SJSA1 (cell line): ENCODE measurements around the gene CDR2. TPM values are rescaled to one million over a fixed set of nuclear protein-coding genes. Genes with fewer than 3 reads are reported as not detected.
A peak's percentile ranks its signal among the peaks of the same experiment; 100 is the strongest.

Experiments
- DNase-seq, 2 experiments: peaks; one replicate each; pipeline ENCODE4 v3.0.0-alpha.2; 2015 to 2020; ENCODE audit warnings: low spot score in 2 of 2, low read depth in 1 of 2
- H3K27ac ChIP-seq: fragments of 250-450 bp; sonication (Bioruptor Pico); 2 replicates; pipeline ENCODE4 v1.5.1; 2020; ENCODE audit warnings: mild to moderate bottlenecking, moderate library complexity
- H3K27me3 ChIP-seq: fragments of 250-450 bp; sonication (Bioruptor Pico); replicated peaks from 2 replicates; pipeline ENCODE4 v1.5.1; 2020; ENCODE audit warnings: mild to moderate bottlenecking, moderate library complexity
- H3K36me3 ChIP-seq: fragments of 250-450 bp; sonication (Bioruptor Pico); 2 replicates; pipeline ENCODE4 v1.5.1; 2020; ENCODE audit warnings: mild to moderate bottlenecking
- H3K4me1 ChIP-seq: fragments of 250-450 bp; sonication (Bioruptor Pico); replicated peaks from 2 replicates; pipeline ENCODE4 v1.6.1; 2021; ENCODE audit warnings: mild to moderate bottlenecking
- H3K4me3 ChIP-seq: fragments of 250-450 bp; sonication (Bioruptor Pico); 2 replicates; pipeline ENCODE4 v1.5.1; 2020; ENCODE audit warnings: mild to moderate bottlenecking
- H3K9me3 ChIP-seq: fragments of 250-450 bp; sonication (Bioruptor Pico); replicated peaks from 2 replicates; pipeline ENCODE4 v1.5.1; 2020; ENCODE audit warnings: mild to moderate bottlenecking
- total RNA-seq: library from RNA; depleted of rRNA; stranded (reverse); fragments of >200 nt; shearing (Covaris generic); gene quantifications from 2 replicates; pipeline ENCODE4 v1.2.3, GENCODE V29; 2014

Gene CDR2
- total RNA-seq, 1 experiment from 2014 or later, result 32.0 TPM

DNA sequence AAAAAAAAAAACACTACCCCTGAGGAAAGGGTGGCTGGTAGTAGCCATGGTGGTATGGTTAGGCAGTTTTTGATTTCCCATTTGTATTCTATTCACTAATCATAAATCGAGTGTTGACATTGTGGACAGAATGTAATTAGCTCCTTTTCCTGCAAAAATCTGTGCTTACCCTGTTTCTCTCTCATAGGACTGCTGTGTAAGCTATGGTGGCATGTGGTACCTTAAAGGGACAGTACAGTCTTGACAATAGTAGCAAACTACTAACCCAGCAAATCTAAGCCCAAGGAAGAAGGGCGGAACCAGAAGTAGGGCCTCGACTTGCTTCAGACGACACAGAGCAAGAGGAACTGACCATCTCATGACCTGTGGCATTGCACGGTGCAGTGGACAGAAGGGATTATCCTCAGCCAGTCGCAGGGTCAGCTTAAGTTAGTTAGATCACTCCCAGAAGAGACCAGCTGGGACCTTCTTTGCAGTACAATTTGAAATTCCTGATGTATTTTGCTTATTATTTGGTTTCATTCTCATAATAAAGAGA lies 40.9 kb downstream of the CDR2 start:
- DNase-seq, result no peak
- H3K36me3 ChIP-seq, result peaks cover 58% of the 10 kb centered on the region

DNA sequence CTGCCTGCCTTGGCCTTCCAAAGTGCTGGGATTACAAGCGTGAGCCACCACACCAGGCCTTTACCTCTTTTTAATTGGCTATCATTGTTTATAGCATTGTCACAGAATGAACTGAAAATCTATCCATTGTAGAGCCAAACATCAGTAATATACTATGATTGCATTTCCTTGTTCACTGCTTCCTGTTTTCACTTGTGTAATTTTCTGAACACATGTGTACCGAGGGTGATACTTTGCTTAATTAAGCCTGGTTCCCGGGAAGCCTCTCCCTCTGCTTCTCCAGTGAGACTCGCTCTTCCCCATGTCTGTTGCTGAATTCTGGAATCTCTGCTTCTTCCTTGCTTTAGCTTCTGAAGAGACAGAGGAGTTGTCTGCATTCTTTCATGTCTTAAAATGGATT lies 44.1 kb downstream of the CDR2 start:
- Histone ChIP-seq H3K9me3 (no peaks in the 10 kb centered on the region), H3K4me3 (no peak overlapping the region), H3K27ac (no peak overlapping the region), H3K36me3 (peaks cover 69% of the 10 kb centered on the region), H3K27me3 (no peaks in the 10 kb centered on the region), H3K4me1 (no peaks in the 10 kb centered on the region)
- DNase-seq, result no peak

More for the DNA sequence above, 40.9 kb downstream of the CDR2 start:
- no peaks in the 10 kb centered on the region for H3K27me3 ChIP-seq
- no peaks in the 10 kb centered on the region for H3K4me1 ChIP-seq
- H3K4me3 ChIP-seq, result no peak overlapping the region
- no peak overlapping the region for H3K27ac ChIP-seq
- H3K9me3 ChIP-seq, result peaks cover 3% of the 10 kb centered on the region; the same call in 1 of the 2 replicates

DNA sequence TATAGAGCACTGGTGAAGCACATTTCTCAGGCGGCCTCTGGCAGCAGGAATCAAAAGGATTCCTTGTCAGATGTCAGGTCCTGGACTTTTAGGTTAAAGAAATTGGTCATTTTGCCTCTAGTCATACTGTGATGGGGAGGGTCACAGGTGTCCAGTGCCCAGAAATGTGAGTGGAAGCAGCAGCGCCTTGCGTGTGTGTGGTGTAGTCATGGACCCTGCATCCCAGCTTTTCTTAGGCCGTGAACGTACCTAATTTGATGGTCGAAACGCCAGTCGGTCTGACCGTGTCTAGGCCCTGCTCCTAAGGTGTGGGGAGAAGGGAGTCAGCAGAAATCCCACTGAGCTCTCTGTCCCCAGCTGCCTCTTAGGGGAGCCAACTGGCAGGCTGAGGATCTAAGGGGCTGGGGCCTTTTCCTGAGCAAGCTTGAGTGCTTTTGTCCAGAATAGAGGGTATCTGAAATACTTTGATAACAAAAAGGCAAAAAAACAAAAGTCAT lies 45.2 kb downstream of the CDR2 start:
- Histone ChIP-seq H3K27me3 (no peaks in the 10 kb centered on the region), H3K36me3 (peaks cover 66% of the 10 kb centered on the region), H3K4me3 (no peak overlapping the region), H3K27ac (no peak overlapping the region), H3K9me3 (no peaks in the 10 kb centered on the region), H3K4me1 (no peaks in the 10 kb centered on the region)
- no peak for DNase-seq

DNA sequence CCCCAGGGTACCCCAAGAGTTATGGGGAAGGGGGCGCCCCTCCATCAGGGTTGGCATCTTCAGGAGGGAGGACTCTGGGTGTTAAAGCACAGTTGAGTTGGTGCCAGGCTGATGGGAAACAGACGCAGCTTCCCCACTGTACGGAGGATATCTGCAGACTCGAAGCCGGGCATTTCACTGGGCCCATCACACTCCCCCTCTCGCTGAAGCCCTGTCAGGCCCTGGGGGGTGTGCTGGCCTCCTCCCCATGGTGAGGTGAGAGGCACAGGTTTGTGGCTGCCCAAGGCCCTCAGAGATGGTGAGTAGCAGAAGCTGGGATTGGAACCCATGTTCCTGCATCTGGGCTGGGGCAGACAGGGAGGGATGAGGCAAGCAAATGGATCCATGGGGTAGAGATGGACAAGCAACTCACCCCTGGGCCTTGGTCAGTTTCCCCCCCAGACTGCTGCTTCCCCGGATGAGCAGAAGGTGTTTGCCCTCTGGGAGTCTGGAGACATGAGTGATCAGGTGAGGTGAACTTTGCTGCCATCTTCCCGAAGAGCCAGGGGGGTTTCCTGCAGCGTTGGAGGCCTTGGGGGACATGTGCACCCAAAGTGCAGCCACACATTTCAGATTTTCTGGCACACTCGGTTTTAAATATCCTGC lies 46.2 kb downstream of the CDR2 start:
- no peak overlapping the region for H3K4me3 ChIP-seq

DNA sequence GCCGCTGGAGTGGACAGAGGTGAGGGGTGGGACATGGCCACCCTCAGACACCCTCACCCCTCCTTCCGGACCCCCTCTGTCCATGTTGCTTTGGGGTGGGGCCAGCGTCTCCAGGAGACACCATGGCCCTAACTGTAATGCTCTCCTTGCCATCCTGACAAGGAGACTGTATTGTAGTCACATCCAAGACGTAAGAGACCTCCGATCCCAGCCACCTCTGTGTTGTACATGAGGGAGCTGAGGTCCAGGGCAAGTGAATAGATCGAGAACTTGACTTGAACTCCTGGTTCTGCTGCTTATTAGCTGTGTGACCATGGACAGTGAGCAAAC lies 47.0 kb downstream of the CDR2 start:
- H3K27me3 ChIP-seq, result no peaks in the 10 kb centered on the region
- H3K36me3 ChIP-seq, result peaks cover 63% of the 10 kb centered on the region
- DNase-seq, result no peak
- H3K4me3 ChIP-seq, result no peak overlapping the region
- no peaks in the 10 kb centered on the region for H3K4me1 ChIP-seq
- no peaks in the 10 kb centered on the region for H3K9me3 ChIP-seq
- H3K27ac ChIP-seq, result no peak overlapping the region

More for the DNA sequence above, 46.2 kb downstream of the CDR2 start:
- Histone ChIP-seq H3K27ac (no peak overlapping the region), H3K36me3 (peaks cover 61% of the 10 kb centered on the region), H3K9me3 (no peaks in the 10 kb centered on the region), H3K27me3 (no peaks in the 10 kb centered on the region), H3K4me1 (no peaks in the 10 kb centered on the region)
- no peak for DNase-seq

DNA sequence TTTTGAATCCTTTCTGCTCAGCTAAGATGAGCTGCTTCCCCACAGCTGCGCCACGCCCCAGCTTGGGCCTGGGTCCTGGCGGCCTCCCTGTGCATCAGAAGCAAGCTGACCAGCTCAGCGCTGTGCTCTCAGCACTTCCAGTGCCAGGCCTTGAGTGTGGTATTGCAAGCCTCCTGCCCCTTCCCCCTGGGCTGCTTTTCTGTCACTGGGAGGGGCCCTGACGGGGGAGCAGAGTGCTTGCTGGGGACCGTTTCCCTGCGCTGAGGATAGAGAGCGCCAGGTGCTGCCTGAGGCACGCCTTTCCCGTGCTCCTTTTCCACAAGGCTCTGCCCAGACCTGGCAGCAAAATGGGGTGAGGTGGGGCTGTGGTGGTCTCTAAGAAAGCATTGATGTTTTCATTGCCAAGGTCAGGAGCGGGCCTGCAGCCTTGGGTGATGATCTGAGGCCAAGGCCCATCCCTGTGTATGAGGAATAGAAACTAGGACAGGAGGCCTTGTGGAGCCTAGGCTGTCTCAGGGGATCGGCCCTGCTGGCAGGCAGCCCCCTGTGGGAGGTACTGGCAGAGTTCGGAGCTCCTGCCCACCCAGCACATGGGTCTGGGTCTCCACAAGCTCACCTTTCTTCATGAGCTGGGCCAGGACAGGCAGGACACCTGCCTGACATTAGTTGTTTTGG lies 47.5 kb downstream of the CDR2 start:
- peaks cover 62% of the 10 kb centered on the region for H3K36me3 ChIP-seq
- H3K4me1 ChIP-seq, result no peaks in the 10 kb centered on the region
- no peaks in the 10 kb centered on the region for H3K27me3 ChIP-seq
- no peaks in the 10 kb centered on the region for H3K9me3 ChIP-seq
- no peak overlapping the region for H3K4me3 ChIP-seq
- no peak for DNase-seq
- H3K27ac ChIP-seq, result no peak overlapping the region

DNA sequence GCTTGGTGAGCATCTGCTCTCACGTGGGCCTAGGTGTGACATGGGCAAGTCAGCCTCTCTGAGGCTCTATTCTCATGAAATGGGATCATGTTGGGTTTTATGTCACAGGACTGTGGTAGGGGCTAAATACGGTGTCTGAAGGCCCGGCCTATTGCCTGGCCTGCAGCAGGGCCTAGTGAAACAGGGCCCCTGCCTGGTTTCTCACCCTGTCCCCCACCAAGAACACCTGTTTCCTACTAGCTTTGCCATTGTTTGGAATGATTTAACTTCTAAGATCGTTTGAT lies 48.1 kb downstream of the CDR2 start:
- Histone ChIP-seq H3K27me3 (no peaks in the 10 kb centered on the region), H3K4me3 (no peak overlapping the region), H3K4me1 (no peaks in the 10 kb centered on the region), H3K9me3 (no peaks in the 10 kb centered on the region), H3K36me3 (peaks cover 62% of the 10 kb centered on the region), H3K27ac (no peak overlapping the region)
- no peak for DNase-seq

DNA sequence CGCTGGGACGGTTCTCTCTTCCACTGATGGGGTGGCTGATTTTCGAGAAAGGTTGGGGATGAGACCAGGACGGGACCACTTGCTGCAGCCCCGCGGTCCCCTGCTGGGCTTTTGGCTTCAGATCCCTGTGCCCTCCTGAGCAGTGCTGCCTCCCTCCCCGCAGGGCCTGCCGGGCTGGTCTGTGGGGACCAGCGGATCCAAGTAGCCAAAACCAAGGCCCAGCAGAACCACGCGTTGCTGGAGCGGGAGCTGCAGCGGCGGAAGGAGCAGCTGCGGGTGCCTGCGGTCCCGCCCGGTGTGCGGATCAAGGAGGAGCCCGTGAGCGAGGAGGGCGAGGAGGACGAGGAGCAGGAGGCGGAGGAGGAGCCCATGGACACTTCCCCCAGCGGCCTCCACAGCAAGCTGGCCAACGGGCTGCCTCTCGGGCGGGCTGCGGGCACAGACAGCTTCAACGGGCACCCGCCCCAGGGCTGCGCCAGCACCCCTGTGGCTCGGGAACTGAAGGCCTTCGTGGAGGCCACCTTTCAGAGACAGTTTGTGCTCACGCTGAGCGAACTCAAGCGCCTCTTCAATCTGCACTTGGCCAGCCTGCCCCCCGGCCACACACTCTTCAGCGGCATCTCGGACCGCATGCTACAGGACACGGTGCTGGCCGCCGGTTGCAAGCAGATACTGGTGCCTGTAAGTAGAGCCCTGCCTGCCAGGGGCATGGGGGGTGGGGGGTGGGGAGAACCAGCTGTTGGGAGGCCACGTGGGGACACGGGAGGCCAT lies 48.6 kb downstream of the CDR2 start:
- no peak overlapping the region for H3K27ac ChIP-seq

DNA sequence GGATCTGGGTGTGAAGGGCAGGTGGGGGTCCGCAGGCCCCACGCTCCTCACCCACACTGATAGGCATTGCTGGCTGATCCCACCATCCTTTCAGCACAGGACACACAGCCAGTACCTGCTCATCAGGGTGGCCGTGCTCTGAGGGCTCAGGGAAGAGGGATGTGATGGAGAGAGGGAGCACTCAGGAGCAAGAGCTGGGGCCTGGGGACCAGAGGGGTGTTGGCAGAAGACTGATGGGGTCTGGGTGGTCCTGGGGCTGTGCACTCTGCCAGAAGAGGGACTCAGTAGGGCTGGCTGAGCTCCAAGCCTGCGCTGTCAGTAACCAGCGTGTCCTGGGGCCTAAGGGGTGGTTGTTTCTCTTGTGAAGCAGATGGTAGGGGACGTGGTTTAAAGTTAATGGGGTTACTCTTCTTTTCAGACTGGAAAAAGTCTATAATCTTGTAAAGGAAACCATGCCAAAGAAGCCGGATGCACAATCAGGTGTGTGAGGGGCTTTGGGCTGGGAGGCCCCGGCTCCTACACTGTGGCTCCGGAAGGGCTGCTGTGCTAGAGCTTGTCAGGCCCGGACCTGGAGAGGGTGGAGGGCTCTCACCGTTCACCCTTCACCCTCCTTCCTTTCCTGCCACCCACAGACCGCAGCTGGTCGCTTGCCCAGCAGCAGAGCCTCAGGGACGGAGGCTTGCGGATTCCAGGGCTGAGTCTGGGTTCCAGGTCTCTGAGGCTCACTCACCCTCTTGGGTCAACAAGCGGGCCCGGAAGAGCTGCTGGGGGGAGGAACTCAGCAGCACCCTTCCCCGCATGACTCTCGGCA lies 49.4 kb downstream of the CDR2 start:
- peak in 1 of 2 experiments; percentile 34 for DNase-seq
- H3K36me3 ChIP-seq, result peaks cover 53% of the 10 kb centered on the region
- no peaks in the 10 kb centered on the region for H3K27me3 ChIP-seq
- no peaks in the 10 kb centered on the region for H3K4me1 ChIP-seq
- no peak overlapping the region for H3K4me3 ChIP-seq
- H3K27ac ChIP-seq, result no peak overlapping the region
- H3K9me3 ChIP-seq, result no peaks in the 10 kb centered on the region

More for the DNA sequence above, 48.6 kb downstream of the CDR2 start:
- peak in 1 of 2 experiments; percentile 43 for DNase-seq
- Histone ChIP-seq H3K4me3 (no peak overlapping the region), H3K9me3 (no peaks in the 10 kb centered on the region), H3K36me3 (peaks cover 59% of the 10 kb centered on the region), H3K4me1 (no peaks in the 10 kb centered on the region), H3K27me3 (no peaks in the 10 kb centered on the region)

DNA sequence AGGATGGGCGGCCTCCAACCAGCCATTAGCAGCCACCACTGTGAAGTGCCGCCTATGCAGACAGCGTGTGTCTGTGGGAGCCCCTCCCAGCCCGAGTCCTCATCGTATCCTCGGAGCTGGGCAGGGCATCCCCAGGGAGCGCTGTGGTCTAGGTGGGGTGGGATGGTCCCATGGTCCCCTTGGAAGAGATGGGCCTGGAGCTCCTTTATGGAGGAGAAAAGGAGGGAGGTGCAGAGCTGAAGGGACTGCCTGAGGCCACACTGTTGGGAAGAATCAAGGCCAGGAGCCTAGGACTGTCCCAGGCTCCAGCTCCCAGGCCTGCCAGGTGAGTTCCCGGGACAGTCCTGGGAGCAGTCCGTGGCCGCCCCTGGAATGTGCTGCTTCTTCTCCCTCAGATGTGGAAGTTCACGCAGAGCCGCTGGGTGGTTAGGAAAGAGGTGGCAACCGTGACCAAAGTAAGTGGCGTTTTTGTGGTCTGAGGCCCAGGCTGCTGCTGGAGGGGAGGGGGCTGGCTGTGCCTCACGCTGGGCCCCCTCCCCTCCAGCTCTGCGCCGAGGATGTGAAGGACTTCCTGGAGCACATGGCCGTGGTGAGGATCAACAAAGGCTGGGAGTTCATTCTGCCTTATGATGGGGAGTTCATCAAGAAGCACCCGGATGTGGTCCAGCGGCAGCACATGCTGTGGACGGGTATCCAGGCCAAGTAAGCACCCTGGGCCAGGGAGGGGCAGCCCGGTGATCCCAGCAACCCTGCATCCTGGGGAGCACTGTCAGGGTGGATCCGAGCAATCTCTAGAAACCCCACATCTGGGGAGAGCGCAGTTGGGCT lies 50.2 kb downstream of the CDR2 start:
- Histone ChIP-seq H3K27me3 (no peaks in the 10 kb centered on the region), H3K36me3 (peaks cover 53% of the 10 kb centered on the region), H3K4me1 (no peaks in the 10 kb centered on the region), H3K9me3 (no peaks in the 10 kb centered on the region), H3K4me3 (no peak overlapping the region), H3K27ac (no peak overlapping the region)
- DNase-seq, result peak in 1 of 2 experiments; percentile 39

DNA sequence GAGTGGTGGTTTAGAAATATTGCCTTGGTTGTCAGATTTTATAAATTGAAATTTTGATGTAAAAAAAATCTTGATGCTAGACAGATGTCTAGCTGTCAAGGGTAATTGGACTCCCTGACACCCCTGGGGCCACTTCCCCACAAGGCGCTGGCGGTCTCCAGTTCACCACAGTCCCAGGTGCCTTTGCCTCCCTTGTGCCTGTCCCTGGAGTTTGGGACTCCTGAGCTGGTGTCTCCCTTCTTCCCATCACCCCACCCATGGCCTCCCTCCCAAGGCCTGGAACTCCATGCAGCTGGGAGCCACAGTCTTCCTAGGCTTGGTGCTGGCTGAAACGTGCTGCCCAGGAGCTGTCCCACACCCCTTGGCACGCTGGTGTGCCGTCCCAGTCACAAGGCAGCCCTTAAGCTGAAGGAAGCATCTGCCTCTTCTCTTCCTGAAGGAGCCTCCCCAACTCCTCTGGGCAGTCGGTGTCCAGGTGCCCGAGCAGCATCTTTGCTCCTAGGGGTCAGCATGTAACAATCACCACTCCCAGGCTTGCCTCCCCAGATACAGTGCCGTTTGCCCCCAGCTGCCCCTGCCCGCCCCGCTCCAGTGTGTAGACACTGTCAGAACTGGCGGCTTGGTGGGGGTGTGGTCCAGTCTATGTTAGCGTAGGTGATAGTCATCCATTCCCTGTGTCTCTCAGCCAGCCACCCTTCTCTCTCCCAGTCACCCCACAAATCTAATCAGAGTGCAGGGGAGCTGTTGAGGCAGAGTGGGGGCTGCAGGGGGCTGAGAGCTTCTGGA lies 51.1 kb downstream of the CDR2 start:
- Histone ChIP-seq H3K4me1 (no peaks in the 10 kb centered on the region), H3K27me3 (no peaks in the 10 kb centered on the region), H3K27ac (no peak overlapping the region), H3K4me3 (no peak overlapping the region), H3K36me3 (peaks cover 57% of the 10 kb centered on the region), H3K9me3 (no peaks in the 10 kb centered on the region)
- DNase-seq, result no peak

DNA sequence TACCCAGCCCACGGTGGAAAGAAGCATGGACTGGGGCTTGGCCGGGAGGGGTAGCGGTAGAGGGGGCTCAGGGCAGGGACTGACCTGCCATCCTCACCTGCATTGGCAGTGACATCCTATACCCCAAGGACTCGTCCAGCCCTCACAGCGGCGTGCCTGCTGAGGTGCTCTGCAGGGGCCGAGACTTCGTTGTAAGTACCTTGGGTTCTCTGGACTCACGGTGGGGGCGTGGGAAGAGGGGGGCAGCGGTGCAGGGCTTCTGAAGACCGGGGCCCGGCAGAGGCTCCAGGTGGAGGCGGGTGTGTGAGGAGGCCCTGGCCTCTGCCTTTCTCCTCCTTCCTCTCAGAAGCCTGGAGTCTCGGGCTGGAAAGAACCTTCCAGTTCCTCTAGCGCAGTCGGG lies 51.7 kb downstream of the CDR2 start:
- peaks cover 53% of the 10 kb centered on the region for H3K36me3 ChIP-seq
- H3K27me3 ChIP-seq, result no peaks in the 10 kb centered on the region
- no peak overlapping the region for H3K4me3 ChIP-seq
- H3K4me1 ChIP-seq, result no peaks in the 10 kb centered on the region
- H3K9me3 ChIP-seq, result no peaks in the 10 kb centered on the region
- H3K27ac ChIP-seq, result no peak overlapping the region
- DNase-seq, result no peak
